Caco-2 (cell line): ENCODE measurements around the gene MEOX1. TPM values are rescaled to one million over a fixed set of nuclear protein-coding genes. Genes with fewer than 3 reads are reported as not detected.

Experiments
- BruUV-seq: library from RNA; stranded (reverse); fragments of 400-500 nt; replicated peaks from 2 replicates; lab custom pipeline; 2021; lab: Mats Ljungman, UMichigan
- CTCF ChIA-PET: fragments of 300-600 bp; sonication (Branson Sonifier 250); formaldehyde crosslinking; loops from one replicate; lab custom pipeline; 2022; ENCODE audit warnings: antibody characterized with exemption; lab: Charles Lee
- POLR2A ChIA-PET: fragments of 300-600 bp; sonication (Branson Sonifier 250); formaldehyde crosslinking; loops from one replicate; lab custom pipeline; 2022; ENCODE audit warnings: antibody characterized with exemption; lab: Charles Lee
- DNase-seq, 2 experiments: peaks; one replicate each; pipeline versions ENCODE4 v3.0.0 to v3.0.0-alpha.2; 2020 to 2022
- H3K27me3 ChIP-seq: replicated peaks from 2 replicates; pipeline ENCODE4 v1.6.0; 2011; ENCODE audit warnings: low read length; ENCODE audit not compliant: control insufficient read depth, insufficient read depth
- H3K36me3 ChIP-seq: 2 replicates; pipeline ENCODE4 v1.5.1; 2011; ENCODE audit warnings: low read length; ENCODE audit not compliant: control insufficient read depth, insufficient read depth
- H3K4me1 ChIP-seq: fragments of 250-450 bp; sonication (Bioruptor Pico); 2 replicates; pipeline ENCODE4 v1.5.1; 2020; ENCODE audit warnings: mild to moderate bottlenecking
- H3K4me3 ChIP-seq: 2 replicates; pipeline ENCODE4 v1.5.1; 2011; ENCODE audit warnings: low read depth, mild to moderate bottlenecking, control low read depth, low read length
- H3K9me3 ChIP-seq: fragments of 250-450 bp; sonication (Bioruptor Pico); 2 replicates; pipeline ENCODE4 v1.5.1; 2020; ENCODE audit warnings: mild to moderate bottlenecking, moderate library complexity
- H3K27ac Mint-ChIP-seq: one replicate; pipeline ENCODE4 v1.8.0; 2022; ENCODE audit warnings: mixed read lengths; ENCODE audit not compliant: unreplicated experiment
- H3K27me3 Mint-ChIP-seq: one replicate; pipeline ENCODE4 v1.8.0; 2022; ENCODE audit warnings: mixed read lengths; ENCODE audit not compliant: insufficient read depth, unreplicated experiment
- H3K36me3 Mint-ChIP-seq: one replicate; pipeline ENCODE4 v1.8.0; 2022; ENCODE audit warnings: mild to moderate bottlenecking, mixed read lengths; ENCODE audit not compliant: insufficient read depth, unreplicated experiment
- H3K4me1 Mint-ChIP-seq: one replicate; pipeline ENCODE4 v1.8.0; 2022; ENCODE audit warnings: low read depth, mixed read lengths; ENCODE audit not compliant: unreplicated experiment
- H3K4me3 Mint-ChIP-seq: one replicate; pipeline ENCODE4 v1.8.0; 2022; ENCODE audit warnings: mild to moderate bottlenecking, moderate library complexity, mixed read lengths; ENCODE audit not compliant: unreplicated experiment
- H3K9me3 Mint-ChIP-seq: one replicate; pipeline ENCODE4 v1.8.0; 2022; ENCODE audit warnings: mixed read lengths; ENCODE audit not compliant: unreplicated experiment
- CTCF ChIP-seq, 2 experiments: fragments of 200-600 bp in 1 of 2; IDR thresholded peaks; 1 replicate in 1 of 2; 2 replicates in 1 of 2; pipeline versions ENCODE4 v1.5.1 to v1.8.0; 2011 to 2022; ENCODE audit warnings: antibody characterized with exemption in 1 of 2, control low read depth in 1 of 2, inconsistent platforms in 1 of 2, low read depth in 1 of 2, low read length in 1 of 2, mild to moderate bottlenecking in 1 of 2, moderate library complexity in 1 of 2; ENCODE audit not compliant: insufficient read depth in 1 of 2, severe bottlenecking in 1 of 2, unreplicated experiment in 1 of 2
- intact Hi-C: fragments of 100-400 bp; cut with micrococcal nuclease; formaldehyde crosslinking; loops from one replicate; pipeline ENCODE4 v1.10.0; 2022; ENCODE audit not compliant: unreplicated experiment
- total RNA-seq: library from RNA; stranded (reverse); gene quantifications from 2 replicates; pipeline ENCODE4 v1.2.3, GENCODE V29; 2022

MEOX1 gene
- total RNA-seq, 1 experiment from 2014 or later = 1.7 TPM

- TF ChIP-seq CTCF (IDR thresholded peaks at IDR 0.05; ENCODE audit: insufficient read depth in 1 of 2, low read depth in 1 of 2, low read length in 1 of 2, severe bottlenecking in 1 of 2, unreplicated experiment in 1 of 2) = no peak
- no peaks in the 10 kb centered on the region for H3K9me3 ChIP-seq
- H3K4me3 Mint-ChIP-seq = no peak overlapping the region
- BruUV-seq = no TSS peak
- H3K4me1 ChIP-seq = peaks cover 34% of the 10 kb centered on the region
- ChIA-PET CTCF (interaction anchor here (0.6 to 1.0 kb wide), 2 partner anchors 10 to 19 kb away, joined by 3 to 4 read pairs; no protein-coding TSS in a partner anchor), POLR2A (interaction anchor here (0.6 kb wide), 1 partner anchor 18 kb away, joined by 14 read pairs; no protein-coding TSS in a partner anchor)
- no peaks in the 10 kb centered on the region for H3K27me3 Mint-ChIP-seq
- H3K27ac Mint-ChIP-seq = peak overlapping the region; percentile 22
- H3K4me3 ChIP-seq = no peak overlapping the region
- H3K9me3 Mint-ChIP-seq = no peaks in the 10 kb centered on the region
- no peaks in the 10 kb centered on the region for H3K36me3 ChIP-seq
- peaks cover 44% of the 10 kb centered on the region for H3K4me1 Mint-ChIP-seq
- no peaks in the 10 kb centered on the region for H3K36me3 Mint-ChIP-seq
- DNase-seq = no peak
- H3K27me3 ChIP-seq = no peaks in the 10 kb centered on the region
- intact Hi-C loops = no loop called here
These were observed 60.3 kb downstream of the MEOX1 start for GRCh38 chr17:43601280-43602039.

- intact Hi-C loops = no loop called here
- no peak overlapping the region for H3K4me3 Mint-ChIP-seq
- Histone ChIP-seq H3K9me3 (no peaks in the 10 kb centered on the region), H3K4me1 (peaks cover 38% of the 10 kb centered on the region), H3K4me3 (no peak overlapping the region), H3K27me3 (no peaks in the 10 kb centered on the region), H3K36me3 (no peaks in the 10 kb centered on the region)
- H3K36me3 Mint-ChIP-seq = no peaks in the 10 kb centered on the region
- H3K27me3 Mint-ChIP-seq = no peaks in the 10 kb centered on the region
- no peak for TF ChIP-seq CTCF (IDR thresholded peaks at IDR 0.05; ENCODE audit: insufficient read depth in 1 of 2, low read depth in 1 of 2, low read length in 1 of 2, severe bottlenecking in 1 of 2, unreplicated experiment in 1 of 2)
- H3K4me1 Mint-ChIP-seq = peaks cover 57% of the 10 kb centered on the region
- ChIA-PET CTCF (no interaction called here), POLR2A (no interaction called here)
- BruUV-seq = no TSS peak
- no peaks in the 10 kb centered on the region for H3K9me3 Mint-ChIP-seq
- DNase-seq = no peak
- peak overlapping the region; percentile 34 for H3K27ac Mint-ChIP-seq
These were observed 61.9 kb downstream of the MEOX1 start for GRCh38 chr17:43599835-43600234.

GRCh38 chr17:43599046-43599395, 62.7 kb downstream of the MEOX1 start:
- no peak for TF ChIP-seq CTCF (IDR thresholded peaks at IDR 0.05; ENCODE audit: insufficient read depth in 1 of 2, low read depth in 1 of 2, low read length in 1 of 2, severe bottlenecking in 1 of 2, unreplicated experiment in 1 of 2)
- no peaks in the 10 kb centered on the region for H3K27me3 ChIP-seq
- intact Hi-C loops = no loop called here
- peaks cover 54% of the 10 kb centered on the region for H3K4me1 Mint-ChIP-seq
- BruUV-seq = no TSS peak
- no peaks in the 10 kb centered on the region for H3K9me3 ChIP-seq
- no peaks in the 10 kb centered on the region for H3K36me3 Mint-ChIP-seq
- no peaks in the 10 kb centered on the region for H3K27me3 Mint-ChIP-seq
- H3K4me3 ChIP-seq = no peak overlapping the region
- CTCF ChIA-PET = no interaction called here
- no peaks in the 10 kb centered on the region for H3K36me3 ChIP-seq
- POLR2A ChIA-PET = no interaction called here
- H3K4me3 Mint-ChIP-seq = no peak overlapping the region
- no peaks in the 10 kb centered on the region for H3K9me3 Mint-ChIP-seq
- H3K27ac Mint-ChIP-seq = no peak overlapping the region
- peaks cover 35% of the 10 kb centered on the region for H3K4me1 ChIP-seq
- DNase-seq = no peak
